GM21786 (cell line): ENCODE results near the gene PPP3CA.

ENCODE experiments used
- ATAC-seq: cut with Tn5 transposase; IDR thresholded peaks from one replicate; pipeline ENCODE4 v1.9.1; 2021; ENCODE audit not compliant: unreplicated experiment

Gene PPP3CA

DNA sequence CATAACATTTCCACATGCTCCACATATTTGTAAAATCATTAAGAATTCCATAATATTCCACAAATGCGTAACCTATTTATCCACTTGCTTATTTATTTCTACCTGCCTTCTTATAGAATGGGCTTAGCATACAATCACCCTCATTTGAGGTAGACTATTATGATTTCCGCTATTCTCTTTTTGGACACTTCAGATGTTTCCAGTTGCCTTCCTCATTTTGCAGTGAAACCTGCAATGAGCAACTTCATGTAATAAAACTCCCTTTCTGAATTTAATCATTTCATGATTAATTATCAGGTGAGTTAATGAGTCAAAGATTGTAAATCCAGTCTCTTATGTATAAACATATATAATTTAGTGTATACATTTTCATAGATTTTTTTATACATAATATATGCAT, 58.0 kb downstream of the PPP3CA start:
- no peak for ATAC-seq

DNA sequence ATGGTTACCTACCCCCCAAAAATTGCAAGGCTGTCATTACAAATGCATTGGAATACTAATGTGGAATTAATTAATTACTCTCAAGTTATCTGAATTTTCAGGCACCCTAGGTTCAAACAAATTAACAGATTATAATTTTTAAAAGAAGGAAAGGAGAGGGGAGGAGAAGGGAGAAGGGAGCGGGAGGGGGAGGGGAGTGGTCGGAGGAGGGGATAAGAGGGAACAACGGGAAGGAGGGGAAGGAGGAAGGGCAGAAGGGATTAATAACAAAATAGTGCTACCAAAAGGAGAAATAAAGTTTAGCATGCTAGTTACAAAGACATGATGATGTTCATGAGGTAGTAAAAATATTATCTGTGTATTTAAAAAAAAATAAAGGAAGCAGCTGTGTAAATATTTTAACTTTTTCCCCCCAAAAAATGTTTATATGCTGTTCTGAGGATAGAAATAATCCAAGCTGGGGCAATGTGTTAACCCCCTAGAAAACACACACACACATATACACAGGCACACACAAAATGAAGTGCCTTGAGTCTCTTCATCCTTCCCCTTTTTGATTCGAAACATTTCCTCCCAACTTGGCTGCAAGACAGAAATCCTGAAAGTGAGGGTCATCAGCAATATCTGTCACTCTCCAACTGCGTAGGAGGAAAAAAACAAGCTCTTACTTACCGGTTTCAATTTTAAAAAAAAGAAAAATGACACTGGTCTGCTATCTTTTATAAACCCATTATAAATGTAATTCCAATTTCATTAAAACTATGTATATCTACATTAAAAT, 58.8 kb downstream of the PPP3CA start:
- no peak for ATAC-seq

DNA sequence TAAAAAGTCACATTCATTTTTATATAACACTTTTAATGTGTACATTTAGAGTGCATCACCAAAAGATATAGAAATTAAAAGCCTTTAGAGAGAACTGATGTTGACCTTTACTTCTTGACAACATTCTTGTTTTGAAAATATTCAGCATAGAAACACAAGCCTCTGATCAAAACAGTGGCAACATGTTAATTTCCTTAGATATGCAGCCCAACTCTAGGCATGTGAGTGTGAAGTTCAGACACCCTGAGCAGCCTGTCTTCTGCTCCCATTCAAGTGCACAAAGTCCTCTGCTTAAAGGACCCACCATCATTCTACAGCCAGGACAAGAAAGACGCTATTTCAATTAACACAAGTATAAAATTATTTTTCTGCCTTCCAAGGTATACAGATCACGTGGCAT, 60.0 kb downstream of the PPP3CA start:
- ATAC-seq = no peak

DNA sequence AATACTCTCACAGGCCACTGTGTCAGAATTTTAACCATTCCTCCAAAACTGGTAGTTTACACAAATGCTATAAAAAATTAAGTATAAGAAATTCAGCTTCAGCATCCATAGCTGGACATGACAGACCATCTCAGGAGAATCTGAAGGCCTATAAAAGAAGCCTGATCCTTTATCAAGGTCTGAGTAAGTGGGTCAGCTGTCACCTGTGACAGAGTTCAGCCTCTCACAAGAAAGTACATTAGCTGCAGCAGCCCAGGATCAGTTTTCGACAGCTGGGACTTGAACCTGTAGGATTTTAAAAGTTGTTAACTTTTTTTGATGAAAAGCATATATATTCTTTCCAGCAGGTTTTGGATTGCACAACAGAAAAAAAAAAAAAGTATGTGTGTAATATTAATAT, 60.7 kb downstream of the PPP3CA start:
- no peak for ATAC-seq

DNA sequence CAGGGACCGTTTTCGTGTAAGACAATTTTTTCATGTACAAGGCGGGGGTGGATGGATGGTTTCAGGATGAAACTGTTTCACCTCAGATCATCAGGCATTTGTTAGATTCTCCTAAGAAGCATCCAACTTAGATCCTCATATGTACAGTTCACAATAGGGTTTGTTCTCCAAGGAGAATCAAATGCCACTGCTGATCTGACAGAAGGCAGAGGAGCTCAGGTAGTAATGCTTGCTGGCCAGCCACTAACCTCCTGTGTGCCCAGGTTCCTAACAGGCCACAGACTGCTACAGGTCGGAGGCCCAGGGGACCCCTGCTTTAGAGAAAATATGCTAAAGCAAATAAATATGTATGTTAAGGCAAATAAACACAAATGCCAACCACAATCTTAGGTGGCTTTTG, 61.3 kb downstream of the PPP3CA start:
- ATAC-seq = no peak

DNA sequence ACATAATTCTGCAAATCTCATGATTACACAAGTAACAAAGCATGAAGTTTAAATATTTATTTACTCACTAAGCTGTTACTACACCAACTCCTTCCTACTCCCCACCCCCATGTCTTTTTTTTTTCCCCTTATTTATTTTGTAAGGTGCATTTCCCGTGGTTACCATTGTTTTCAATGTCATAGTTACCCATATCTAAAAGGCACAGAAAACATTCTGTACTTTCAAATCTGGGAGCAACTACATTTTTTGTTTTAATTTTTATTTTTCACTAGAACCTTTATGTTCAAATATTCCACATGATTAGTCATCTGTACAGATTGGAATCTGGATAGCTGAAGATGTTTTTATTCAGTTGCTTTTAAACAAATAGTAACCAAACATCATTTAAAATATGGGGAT, 62.8 kb downstream of the PPP3CA start:
- ATAC-seq = no peak

DNA sequence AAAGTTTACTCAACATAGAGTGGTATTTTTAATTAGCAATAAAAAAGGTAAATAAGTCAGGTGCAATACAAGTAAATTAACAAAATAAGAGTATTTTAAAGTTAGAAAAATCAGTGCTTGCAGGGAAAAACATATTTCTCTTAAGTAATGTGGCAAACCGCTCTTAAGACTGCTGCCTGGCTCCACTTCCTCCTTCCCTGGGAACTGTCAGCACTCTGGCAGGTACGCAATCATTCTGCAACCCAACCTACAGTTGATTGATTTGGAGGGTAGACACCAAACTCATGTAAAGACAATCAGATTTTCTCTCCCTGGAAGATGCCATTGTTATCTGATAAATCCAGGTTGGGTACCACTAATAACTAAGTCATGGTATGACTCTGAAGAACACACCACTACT, 63.9 kb downstream of the PPP3CA start:
- no peak for ATAC-seq

DNA sequence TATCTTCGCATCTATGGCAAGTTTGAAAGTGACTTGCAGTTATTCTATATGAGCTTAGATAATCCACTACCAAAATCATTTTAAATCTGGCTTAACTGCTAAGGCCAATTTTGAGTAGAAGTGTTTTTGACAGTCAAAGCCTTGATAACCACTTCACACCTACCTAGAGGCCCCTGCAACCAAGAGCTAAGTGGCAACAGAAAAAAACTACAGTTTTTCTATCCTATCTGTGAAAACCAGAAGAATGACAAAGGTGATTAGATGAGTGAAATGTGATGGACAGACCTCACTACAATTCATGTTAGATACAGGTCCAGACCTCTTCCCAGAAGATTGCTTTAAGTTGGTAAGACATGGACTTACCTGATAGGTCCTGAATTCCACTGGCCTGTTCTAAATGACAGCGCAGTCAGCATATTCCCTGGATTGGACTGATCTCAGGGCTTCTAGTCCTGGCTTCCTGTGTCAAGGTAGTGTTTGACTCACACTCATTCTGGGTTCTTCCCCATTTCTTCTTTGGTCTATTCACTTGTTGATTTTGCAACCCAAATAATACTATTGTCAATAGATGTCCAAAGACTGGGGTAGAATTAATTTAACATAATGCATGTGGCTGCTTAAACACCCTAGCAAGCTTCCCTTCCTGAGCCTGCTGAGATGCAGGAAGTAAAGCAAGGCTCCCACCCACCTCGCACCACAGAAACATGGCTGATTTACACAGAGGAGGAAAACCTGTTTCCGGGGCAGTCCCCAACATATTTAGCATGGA, 65.1 kb downstream of the PPP3CA start:
- no peak for ATAC-seq

DNA sequence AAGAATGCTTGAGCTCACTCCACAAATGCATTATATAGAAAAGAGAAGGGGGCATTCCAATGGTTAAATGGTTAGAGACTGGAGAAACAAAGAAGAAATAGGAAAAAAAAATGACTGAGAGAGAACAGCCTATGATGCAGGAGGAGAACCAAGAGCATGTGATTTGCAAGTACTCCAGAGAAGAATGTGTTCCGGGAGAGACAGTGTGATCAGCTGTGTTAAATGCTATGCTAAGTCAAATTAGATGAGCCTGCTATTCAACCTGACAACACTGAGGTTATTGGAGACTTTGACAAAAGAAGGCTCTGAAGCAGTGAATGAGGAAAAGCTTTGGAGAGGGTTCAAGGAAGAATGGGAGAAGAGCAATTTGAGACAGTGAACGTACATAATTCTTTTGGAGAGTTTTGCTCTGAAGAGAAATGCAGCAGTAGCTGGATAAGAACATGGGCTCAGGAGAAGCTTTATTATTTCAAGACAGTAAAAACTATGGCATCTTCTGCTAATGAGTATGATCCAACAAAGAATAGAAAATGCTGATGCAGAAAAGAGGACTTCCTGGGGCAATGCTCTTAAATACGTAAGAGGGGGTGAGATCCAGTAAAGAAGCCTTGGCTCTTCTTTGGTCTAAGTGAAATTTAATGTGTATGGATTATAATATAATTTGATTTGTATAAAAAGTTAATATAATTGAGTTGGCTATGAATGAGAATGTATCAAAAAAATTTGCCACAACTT, 66.3 kb downstream of the PPP3CA start:
- ATAC-seq = no peak

DNA sequence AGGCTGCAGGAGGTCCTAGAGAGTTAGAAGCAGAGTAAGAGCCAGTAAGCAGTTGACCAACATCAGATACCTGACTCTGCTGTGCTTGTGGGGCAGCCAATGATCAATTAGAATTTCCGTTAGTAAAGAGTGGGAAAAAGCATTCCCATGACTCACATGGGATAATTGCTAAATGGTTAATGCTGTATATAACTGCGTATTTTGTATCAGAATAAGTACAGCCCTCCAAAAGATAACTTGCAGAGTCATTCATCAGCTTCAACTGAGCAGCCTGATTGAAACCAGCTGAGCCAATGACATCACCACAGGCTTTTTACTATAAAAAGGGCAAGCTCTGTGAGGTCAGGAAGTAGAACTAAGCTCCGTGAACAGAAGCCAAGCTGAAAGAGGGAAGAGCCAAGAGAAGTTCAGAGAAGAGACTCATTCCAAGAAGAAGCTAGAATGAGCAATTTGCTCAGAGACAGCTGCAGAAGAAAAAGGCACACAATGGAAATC, 67.9 kb downstream of the PPP3CA start:
- ATAC-seq = peak; percentile 69

DNA sequence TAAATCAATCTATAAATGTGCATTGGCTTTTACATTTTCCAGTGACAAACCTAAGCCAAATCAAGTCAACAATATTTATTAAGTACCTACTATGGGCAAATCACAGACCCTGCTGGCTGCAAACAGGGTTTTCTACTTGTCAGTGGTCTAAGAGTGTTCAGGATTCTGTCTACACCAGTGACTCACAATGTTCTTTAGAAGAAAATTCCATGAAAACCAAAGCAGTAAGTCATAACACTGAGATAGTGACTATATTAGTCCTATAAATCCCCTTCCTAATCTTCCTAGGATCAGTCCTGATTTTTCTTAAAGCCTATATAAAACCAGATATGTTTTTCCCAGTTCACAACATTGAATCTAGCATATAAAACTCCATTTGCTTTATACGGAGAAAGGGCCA, 69.7 kb downstream of the PPP3CA start:
- ATAC-seq = no peak

DNA sequence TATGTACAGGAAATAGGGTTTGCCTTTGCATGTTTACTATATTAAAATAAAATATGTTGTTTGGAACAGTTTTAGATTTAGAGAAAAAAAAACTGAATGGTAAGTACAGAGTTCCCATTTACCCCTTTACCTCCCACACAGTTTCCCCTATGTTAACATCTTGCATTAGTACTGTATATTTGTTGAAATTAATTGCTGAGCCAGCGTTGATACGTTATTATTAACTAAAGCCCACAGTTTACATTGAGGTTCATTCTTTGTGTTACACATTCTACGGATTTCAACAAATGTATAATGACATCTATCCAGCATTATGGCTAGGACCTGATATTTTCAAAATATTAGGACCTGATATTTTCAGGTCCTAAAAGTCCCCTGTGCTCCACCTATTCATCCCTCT, 70.7 kb downstream of the PPP3CA start:
- no peak for ATAC-seq

DNA sequence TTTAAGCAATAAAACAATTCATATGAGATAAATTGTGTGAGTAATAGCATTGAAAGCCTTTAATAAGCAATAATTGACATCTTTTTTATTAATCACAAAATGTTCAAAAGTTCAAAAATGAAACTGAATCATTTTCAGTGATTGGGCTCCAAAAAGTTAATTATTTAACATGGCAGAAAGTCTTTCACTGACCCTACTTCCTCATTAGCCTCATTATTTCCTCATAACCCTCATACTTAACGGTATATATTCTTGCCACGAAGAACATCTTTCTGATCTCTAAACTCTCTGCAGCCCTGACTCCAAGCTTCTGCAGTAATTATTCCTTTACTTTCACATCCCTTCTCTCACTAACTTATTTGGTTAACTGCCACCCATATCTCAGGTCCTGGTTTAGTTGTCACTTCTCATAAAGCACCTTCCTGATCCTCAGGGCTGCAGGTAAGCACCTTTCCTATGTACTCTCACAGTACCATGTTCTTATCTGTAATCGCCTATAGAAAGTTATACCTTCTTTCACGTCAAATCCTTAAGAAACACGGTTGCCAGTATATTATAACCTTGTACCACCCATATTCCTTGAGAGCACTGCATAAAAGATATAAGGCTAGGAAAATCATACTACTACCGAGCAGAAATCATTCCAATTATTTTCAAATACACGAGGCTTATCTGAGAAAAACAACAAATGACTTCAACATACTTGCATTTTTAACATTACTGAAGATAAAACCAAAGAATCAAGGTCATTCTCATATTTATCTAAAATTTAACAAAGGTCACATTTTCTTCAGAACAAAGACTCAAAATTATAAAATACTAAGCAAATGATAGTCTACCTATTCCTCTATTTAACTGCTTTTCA, 72.2 kb downstream of the PPP3CA start:
- peak; percentile 65 for ATAC-seq

DNA sequence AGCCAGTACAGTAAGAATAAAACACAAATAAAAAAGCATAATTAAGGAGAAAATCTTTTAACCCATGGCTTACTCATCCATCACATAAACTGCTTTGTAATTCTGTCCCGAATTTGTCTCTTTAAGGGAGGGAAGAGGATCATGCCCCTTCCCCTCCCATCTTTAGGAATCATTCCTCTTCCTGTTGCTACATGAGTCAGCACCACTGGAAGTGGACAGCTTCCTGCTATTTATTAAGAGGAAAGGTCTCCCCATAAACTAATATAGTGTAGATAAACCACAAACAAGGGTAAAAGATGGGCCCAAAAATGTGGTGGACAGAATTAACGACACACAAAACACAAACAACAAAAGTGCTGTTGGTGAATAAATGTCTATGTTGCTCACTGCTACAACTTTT, 75.8 kb downstream of the PPP3CA start:
- no peak for ATAC-seq

DNA sequence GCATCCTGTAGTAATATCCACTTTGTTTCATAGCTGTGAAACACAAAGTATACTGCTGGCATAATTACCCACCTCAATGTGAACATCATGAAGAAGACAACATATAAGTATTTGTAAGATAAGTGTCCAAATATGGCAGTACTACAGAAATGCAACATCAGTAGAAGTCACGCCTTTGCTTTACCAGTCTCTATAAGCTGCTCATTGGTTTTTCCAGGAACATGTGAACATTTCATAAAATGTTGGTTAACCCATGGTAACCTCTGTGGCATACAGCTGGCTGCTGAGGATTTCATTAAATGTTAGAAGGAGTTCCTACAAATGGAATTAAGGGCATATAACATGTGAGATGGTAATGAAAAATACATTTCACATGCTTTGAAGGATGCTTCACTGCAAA, 77.6 kb downstream of the PPP3CA start:
- no peak for ATAC-seq

DNA sequence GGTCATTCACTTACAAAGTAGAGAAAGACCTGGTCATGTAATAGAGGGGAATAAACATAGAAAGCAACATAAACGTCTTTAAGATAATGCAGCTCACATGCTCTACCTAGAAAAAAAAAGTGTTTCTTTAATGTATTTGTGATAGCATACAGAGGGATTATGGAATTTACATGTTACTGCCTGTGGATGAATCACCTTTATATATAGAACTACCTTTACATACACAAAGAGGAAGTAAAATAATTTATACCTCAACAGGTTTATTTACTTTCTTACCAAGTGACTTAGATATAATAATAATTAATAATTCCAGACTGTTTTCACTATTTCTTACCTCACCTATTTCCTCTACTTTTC, 81.5 kb downstream of the PPP3CA start:
- ATAC-seq = no peak

DNA sequence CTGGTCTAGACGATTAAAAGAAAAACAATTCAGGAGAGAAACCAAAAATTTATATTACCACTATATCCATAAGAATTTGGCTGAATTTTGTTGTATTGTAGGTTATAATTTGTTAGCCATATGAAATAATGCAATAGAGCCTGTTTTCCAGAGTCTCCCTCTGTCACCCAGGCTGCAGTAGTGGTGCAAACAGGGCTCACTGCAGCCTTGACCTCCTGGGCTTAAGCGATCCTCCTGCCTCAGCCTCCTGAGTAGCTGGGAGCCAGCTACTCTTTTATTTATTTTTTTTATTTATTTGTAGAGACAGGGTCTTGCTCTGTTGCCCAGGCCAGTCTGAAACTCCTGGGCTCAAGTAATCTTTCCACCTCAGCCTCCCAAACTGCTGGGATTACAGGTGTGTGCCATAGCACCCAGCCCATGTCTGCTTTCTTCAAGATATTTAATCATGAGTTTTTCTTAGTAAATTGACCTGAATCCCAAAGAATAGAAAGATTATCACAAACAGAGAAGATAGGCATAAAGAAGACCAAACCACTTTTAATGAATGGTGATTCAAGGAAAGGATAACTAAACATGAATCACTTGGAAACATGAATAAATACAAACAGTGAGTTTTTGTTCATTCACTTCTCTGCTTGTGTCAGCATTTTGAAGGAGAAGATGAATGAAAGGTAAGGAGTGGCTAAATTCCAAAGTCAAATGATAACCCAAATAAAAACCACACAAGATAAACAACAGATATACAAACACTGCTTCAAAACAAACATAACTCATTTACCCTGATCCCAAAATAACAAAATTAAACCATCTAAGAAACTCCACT, 82.1 kb downstream of the PPP3CA start:
- ATAC-seq = no peak

DNA sequence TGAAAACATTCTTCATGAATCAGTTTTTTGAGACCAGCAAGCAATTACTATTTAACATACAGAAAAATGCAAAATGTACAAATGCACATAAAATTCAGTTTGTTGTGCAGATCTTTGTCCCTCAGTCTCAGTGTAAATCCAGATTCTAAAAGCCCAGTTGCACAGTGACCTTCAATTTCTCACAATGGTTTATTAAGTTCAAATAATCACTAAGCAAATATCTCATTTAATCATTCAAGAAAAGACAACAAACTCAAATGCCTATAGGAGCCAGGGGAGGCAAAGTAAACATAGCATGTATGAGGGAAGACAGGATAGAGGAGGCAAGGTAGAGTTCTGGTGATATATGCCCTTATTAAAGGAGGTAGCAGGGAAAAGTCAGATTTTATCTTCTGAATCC, 82.8 kb downstream of the PPP3CA start:
- no peak for ATAC-seq

DNA sequence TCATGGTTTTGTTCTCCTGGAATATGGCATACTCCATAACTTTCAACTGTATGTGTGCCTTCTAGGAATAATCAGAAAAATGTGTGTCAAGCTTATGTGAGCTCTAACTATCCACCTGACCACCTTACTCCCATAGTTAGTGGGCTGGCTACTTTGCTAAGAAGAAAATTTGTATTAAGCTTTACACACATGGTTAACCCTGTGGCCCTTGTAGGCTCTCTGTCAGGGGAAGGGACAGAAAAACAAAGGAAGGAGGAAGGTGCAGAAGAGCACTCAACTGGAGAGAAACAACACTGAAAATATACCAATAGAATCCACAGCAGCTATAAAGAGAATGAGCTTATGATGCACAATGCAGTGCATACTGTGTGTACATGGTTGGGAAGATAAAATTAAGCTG, 84.6 kb downstream of the PPP3CA start:
- ATAC-seq = peak; percentile 29

DNA sequence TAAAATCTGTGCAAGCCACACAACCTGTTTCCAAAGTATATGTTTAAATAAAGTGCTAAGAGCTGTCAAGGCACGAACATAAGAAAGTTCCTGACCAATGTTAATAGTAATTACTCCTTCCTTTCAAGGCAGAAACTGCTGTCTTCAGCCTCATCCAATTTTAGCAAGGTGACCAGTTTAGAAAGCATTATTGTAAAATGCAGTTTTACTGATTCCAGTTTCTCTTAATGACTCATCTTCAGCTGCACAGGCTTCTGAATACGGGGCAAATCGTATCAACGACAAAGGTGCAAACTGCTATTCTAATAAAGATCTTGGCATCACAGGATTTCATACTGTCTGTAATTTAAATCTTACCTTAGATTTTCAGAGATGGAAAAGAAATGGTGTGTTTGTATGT, 87.5 kb downstream of the PPP3CA start:
- peak; percentile 90 for ATAC-seq
